Activated CD8-positive, alpha-beta memory T cell treated with anti-CD3 and anti-CD28 coated beads for 48 hours (primary cell): ENCODE results near the gene TMEM132D.
"Not testable (repeated sequence)": the region's sequence is repeated elsewhere in the genome, so short reads cannot be mapped to it uniquely, and the experiment has no call there.

ENCODE experiments used
- DNase-seq, 3 experiments: peaks; one replicate each; pipeline ENCODE4 v3.0.0-alpha.2; 2020; ENCODE audit warnings: low read depth in 2 of 3, low spot score in 2 of 3

TMEM132D gene

DNA sequence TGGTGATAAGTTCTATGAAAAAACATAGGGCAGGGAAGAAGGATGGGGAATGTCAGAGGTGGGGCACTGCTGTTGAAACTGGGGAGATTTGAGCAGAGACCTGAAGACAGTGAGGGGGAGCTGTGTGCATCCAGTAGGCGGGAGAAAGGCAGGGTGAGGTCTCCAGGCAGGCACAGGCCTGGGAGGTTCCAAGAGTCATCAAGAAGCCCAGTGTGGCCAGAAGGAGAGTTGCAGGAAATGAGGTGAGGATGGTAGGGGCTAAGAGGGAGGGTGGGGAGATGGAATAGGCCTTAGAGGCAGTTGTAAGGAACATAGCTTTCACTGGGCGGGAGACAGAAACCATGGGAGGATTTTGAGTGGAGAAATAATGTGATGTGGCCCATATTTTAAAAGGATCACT lies 708.7 kb downstream of the TMEM132D start:
- no peak for DNase-seq

GRCh38 chr12:129193263-129193871 lies 710.5 kb downstream of the TMEM132D start:
- peak in 2 of 3 experiments; percentile 6 to 7 for DNase-seq

- no peak for DNase-seq
Observed at GRCh38 chr12:129190827-129191226, 713.0 kb downstream of the TMEM132D start.

DNA sequence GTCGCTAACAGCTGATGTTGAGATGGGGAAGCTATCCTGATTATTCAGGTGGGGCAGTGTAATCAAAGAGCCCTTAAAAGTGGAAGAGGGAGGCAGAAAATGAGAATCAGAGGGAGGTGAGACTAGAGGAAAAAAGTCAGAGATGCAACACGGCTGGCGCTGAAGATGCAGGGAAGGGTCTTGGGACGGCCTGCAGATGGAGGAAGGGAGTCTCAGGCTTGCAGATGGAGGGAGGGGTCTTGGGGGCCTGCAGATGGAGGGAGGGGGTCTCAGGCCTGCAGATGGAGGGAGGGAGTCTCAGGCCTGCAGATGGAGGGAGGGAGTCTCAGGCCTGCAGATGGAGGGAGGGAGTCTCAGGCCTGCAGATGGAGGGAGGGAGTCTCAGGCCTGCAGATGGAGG lies 713.9 kb downstream of the TMEM132D start:
- DNase-seq, result not testable (repeated sequence)

- DNase-seq, result no peak
Observed at GRCh38 chr12:129186952-129187351, 716.9 kb downstream of the TMEM132D start.

GRCh38 chr12:129185855-129186254 lies 718.0 kb downstream of the TMEM132D start:
- no peak for DNase-seq

DNA sequence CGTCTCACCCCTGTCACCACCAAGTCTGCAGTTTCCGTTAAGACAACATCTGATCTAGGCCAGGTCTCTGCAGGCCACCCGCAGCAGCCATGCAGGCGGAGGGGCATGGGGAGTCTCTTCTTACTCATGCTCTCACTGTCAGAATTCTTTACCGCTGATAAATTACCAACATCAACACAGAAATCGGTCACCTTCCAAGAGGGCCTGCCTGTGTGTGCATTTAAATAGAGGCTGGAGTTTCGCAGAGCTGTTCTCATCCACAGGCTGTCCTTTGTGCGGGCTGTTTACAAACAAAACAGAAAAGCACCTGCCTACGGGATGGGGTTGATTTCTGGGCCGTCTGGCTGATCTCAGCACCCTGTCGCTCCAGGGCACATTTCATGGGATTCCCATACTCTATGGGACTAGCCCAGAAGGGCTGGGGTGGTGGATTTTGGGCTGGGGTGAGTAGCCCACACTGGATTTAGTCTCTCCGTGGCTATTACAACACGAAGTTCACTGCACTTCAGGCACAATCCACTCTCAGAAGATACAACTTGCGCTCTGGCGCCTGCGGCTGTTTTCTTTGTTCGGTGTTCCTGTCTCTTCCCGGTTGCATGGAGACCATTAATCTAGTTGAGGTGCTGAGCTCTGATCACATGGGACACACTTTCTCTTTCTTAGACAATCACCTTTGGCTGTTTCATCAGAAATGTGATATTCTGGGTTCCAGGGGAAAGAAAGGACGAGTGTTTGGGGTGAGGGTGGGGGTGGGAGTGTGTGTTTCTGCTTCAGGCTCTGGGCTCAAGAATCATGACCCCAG lies 719.5 kb downstream of the TMEM132D start:
- DNase-seq, result no peak

- no peak for DNase-seq
Observed at GRCh38 chr12:129179941-129180553, 723.8 kb downstream of the TMEM132D start.

- no peak for DNase-seq
Observed at GRCh38 chr12:129169928-129170327, 733.9 kb downstream of the TMEM132D start.

GRCh38 chr12:129163861-129164260 lies 740.0 kb downstream of the TMEM132D start:
- no peak for DNase-seq

DNA sequence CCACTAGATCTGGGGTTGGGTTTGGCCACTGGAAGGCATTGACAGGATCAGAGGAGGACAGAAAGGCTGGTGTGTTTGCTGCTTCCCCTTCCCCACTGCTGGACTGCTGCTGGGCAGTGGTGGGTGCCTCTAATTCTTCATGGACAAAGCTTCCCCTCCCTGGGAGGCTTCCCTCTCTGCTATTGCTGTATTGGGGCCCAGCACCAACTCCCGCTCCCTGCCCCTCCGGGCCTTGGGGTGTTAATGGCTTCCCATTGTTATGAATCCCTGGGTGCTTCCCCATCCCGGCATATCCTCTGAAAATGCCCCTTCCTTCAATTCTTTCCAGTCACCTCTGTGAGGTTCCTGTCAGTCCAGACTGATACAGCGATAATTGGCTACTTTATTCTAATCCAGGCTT lies 740.4 kb downstream of the TMEM132D start:
- DNase-seq, result no peak

GRCh38 chr12:129162805-129163204 lies 741.0 kb downstream of the TMEM132D start:
- DNase-seq, result no peak

DNA sequence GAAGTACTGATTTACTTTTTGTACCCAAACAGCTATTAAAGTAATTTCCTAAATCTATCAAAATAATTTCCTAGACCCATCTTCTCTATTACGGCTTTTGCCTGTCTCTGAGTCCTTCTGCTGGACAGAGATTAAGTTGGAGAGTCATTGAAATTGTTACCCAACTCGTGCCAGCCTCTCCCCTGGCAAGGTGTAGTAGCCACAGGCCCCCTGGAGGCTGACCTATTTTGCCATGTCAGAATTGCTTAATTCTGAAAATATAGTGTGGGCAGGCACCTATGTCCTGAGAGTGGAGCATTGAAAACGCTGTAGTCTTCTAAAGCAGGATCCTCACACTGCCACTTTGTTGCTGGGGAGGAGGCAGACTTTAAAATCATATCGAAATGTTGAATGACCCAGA lies 742.3 kb downstream of the TMEM132D start:
- no peak for DNase-seq

- no peak for DNase-seq
Observed at GRCh38 chr12:129160282-129160681, 743.5 kb downstream of the TMEM132D start.

DNA sequence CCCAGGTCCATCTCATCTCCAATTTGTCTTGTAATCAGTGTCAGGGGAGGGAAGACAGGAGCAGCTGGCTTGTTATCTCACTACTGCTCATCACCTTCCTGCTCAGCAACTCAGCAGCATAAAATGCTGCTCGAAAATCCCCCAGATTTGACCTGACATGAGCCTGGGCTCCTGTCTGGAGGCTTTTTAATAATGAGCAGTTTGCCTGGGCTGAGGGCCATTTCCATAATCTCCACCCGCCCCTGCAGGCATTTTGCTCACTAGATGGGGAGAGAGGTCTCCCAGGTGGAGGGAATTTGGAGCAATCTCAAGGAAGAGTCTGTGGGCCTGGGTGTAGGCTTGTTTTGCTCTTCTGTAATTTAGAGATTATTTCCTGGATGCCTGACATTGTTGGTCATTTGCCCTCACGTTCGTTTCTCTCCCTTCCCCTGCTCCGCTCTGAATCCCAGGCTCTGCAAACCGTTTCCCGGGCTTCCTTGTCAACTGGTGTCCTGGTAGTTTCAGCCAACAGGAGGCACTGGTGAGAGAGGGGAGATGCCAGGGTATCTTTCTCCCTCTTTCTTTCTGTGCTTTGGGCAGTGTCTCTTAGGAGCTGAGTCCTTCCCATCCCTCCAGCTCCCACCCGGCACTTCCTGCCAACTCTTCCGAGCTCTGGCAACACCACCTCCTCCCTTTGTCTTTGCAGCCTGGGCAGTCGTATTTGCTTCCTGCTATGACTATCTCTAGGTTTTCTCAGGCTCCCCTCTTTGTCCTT lies 751.3 kb downstream of the TMEM132D start:
- DNase-seq, result no peak

DNA sequence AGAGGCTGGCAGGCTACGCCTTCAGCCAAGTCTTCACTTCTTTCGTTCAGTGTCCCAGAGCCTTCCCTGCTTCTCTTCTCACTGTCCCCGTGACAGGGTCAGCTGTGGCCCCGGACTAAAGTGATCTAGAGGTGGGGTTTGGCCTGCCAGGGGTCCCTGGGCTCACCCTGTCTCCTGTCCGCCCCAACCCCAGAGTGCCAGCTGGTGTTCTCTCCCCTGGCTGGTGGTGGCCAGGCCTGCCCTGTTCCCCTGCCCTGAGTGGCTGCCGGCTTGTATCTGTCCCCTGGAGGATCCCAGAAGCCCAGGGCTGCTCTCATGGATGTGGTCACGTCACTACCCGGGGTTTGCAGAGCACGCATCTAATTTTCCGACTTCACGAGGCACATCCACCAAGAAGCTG lies 753.1 kb downstream of the TMEM132D start:
- no peak for DNase-seq

DNA sequence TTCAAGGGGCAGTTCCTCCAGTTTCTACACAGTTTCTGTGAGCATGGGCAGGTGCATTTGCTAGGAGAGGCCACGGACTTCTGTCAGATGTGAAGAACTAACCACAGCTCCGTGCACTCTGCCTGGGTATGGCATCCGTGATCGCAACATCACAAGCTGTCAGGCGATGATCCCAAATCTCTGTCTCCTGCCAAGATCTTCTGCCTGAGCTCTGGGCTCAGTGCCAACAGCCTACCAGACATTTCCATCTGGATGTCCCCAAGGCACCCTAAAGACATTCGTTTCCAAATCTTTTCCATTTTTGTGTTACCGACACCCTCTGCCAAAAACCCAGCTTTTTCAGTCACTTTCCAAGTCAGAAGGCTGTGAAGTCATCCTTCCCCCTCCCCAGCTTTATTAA lies 758.4 kb downstream of the TMEM132D start:
- DNase-seq, result no peak

DNA sequence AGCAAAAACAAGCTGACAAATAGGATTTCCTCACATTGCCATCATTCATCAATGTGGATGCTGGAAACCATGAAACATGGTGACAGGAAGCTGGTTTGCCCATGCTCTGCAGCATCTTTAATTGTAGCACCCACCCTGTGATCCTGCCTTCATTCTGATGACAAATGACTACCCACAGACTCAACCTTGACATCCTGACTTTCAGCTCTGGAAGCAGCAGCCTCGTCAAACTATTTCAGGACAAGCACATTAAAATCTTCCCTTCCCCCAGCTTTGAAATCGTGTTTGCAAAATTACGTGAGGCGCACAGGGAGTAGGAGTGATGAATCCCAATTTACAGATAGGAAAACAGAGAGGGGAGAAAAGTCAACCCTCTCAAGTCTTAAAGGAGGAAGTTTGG lies 765.0 kb downstream of the TMEM132D start:
- no peak for DNase-seq

- no peak for DNase-seq
Observed at GRCh38 chr12:129136694-129137325, 767.0 kb downstream of the TMEM132D start.

DNA sequence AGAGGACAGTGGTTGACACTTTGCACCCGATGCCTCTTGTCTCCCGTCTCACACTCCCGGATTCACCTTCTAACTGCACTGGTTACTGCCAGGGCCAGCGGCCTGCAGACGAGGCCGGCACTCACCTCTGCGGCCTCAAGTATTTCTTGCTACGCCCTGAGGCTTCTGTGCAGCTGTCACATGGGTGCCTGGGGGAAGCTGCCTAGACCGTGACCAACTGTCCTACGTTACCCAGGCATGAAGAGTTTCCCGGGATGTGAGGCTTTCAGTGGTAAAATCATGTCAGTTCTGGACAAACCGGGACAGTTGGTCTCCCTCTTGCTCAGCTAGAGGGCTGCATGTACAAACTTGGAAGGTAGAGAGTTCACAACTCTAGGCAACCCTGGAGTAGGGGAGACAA lies 776.1 kb downstream of the TMEM132D start:
- DNase-seq, result no peak

GRCh38 chr12:129127211-129127610 lies 776.6 kb downstream of the TMEM132D start:
- no peak for DNase-seq
